ENCODE measurements around the gene MYOM1.

GRCh38 chr18:3032721-3033120 is 187.0 kb downstream of the MYOM1 start:
- no peak for TF ChIP-seq POLR2A (IDR thresholded peaks at IDR 0.05)
- TF ChIP-seq CTCF (IDR thresholded peaks at IDR 0.05 in 8 of 11, conservative IDR thresholded peaks at IDR 0.05 in 3 of 11) = no peak

All from spleen (tissue), 7 donors.